ENCODE measurements around the gene IER3.
"Not testable (repeated sequence)": the region's sequence is repeated elsewhere in the genome, so short reads cannot be mapped to it uniquely, and the experiment has no call there.

IER3 gene

DNA sequence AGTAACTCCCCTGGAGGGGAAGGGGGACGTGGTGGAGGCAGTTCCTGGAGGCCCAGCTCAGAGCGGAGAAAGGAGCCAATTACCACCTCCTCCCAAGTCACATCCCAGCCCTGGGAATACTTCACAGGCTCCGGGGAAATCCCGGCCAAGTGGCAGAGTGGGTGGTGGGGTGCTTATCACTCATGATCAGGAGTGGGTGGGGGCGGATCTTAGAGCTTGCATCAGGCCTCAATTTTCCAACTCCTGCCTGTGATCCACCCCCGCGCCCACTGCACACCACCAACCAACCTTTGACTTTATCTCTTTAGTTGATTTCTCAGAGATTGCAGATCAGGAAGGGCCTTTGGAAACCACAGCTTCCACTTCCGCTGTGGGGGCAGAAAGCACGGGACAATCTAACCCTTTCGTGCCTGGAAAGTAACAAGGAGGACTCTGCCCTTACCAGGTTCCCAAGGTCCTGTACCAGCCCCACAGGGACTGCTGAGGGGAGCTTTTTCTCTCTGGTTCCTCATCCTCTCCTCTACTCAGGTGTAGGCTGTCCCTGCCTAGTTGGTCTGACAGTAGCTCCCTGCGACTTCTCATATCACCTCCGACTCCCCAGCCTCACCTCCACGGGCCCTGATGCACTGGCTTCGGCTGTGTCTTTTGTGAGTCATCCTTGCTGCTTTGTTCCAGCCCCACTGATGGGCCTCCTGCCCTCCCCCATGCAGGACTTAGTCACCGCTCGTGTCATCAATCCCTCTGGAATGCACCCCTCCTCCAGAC is 24.9 kb upstream of the IER3 start:
- in situ Hi-C loops (cut with MboI; ENCODE audit: low sequenced_read_pairs) = no loop called here

DNA sequence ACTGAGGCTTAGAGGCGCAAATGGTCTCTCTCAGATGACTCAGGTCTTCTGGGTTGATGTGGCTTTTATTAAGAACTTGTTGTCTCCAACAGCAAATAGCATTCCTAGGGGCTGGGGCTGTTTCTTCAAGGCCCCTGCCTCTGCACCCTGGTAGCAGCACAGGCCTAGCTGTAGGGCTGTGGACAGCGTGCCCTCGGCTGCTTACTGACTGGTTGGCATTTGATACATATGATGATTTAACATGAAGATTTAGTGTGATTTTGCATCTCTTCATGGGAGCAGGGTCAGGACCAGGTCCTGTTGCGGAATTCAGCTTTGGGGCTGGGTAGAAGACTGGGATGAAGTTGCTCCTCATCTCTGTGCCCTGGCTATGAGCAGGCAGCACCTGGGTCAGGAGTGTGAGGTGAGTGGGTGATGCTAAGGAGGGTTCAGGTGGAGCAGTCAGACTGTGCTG is 24.3 kb upstream of the IER3 start:
- in situ Hi-C loops (cut with MboI; ENCODE audit: low sequenced_read_pairs) = no loop called here

DNA sequence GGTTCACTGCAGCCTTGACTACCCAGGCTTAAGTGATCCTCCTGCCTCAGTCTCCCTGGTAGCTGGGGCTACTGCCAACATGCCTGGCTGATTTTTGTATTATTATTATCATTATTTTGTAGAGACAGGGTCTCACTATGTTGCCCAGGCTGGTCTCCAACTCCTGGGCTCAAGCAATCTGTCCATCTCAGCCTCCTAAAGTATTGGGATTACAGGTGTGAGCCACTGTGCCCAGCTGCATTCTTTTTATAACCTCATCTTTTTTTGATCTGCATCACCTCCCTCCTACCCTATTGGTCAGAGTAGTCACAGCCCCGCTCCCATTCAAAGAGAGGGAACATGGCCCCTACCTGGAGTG is 23.6 kb upstream of the IER3 start:
- in situ Hi-C loops (cut with MboI; ENCODE audit: low sequenced_read_pairs) = no loop called here

DNA sequence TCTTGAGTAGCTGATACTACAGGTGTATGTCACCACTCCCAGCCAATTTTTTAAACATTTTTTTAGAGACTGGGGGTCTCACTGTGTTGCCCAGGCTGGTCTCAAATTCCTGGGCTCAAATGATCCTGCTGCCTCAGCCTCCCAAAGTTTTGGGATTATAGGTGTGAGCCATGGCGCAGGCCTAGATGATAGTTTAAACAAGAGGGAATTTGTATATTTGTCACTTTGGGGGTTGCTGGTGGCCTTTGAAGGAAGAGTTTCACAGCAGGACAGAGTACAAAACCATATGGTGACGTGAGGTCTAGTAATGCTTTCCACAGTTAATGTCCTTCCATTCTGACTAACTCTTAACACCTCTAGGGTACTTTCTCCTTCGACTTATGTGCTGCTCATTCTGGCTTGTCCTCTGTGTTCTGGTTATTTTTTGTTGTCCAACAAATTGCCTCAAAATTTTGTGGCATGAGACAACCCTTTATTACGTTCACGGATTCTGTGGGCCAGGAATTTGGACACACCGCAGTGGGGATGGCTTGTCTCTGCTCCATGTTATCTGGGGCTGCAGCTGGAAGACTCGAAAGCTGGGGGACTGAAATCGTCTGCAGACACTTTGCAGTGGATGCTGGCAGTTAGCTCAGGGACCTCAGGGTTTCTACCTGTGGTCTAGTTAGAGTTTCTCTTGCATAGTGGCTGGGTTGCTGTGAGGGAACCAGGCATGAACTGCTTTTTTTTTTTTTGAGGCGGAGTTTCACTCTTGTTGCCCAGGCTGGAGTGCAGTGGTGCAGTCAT is 23.0 kb upstream of the IER3 start:
- in situ Hi-C loops (cut with MboI; ENCODE audit: low sequenced_read_pairs) = no loop called here

DNA sequence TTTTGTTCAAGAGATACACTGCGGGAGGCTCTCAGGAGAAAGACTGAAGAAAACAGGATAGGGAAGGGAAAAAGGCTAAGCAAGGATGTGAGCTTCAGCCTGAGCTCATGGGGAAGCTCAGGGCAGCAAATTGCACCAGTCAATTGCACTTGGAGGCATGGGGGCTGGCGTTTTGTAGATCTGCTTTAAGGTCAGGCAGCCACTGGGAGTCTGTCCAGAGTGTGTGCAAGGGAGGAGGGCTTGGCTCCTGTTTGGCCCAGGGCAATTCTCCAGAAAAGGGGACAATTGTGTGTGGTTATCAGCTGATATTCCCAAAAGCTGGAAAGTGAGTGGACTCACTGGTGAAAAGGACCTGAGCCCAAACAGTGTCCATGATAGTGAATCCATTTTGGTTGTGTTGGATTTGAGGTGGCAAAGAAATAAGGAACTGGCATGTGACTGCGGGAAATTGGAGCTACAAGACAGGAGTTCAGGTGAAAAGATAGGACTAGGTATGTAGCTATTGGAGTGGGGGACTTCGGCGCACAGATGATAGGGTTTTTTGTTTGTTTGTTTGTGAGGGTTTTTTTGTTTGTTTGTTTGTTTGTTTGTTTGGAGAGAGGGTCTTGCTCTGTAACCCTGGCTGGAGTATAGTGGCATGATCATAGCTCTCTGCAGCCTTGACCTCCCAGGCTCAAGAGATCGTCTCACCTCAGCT is 22.3 kb upstream of the IER3 start:
- in situ Hi-C loops (cut with MboI; ENCODE audit: low sequenced_read_pairs) = no loop called here

DNA sequence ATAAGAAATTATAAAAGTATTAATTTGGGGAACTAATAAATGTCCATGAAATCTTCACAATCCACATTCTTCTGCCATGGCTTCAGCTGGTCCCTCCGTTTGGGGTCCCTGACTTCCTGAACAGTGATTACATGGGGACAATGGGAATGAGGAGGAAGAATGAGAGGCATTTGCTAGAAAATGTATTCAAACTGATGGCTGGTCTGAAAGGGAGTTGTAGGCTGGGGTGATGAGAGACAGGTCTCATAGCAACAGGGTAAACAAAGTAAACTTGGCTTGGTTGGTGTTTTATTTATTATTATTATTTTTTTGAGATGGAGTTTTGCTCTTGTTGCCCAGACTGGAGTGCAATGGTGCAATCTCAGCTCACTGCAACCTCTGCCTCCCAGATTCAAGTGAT is 21.1 kb upstream of the IER3 start:
- in situ Hi-C loops (cut with MboI; ENCODE audit: low sequenced_read_pairs) = not testable (repeated sequence)

DNA sequence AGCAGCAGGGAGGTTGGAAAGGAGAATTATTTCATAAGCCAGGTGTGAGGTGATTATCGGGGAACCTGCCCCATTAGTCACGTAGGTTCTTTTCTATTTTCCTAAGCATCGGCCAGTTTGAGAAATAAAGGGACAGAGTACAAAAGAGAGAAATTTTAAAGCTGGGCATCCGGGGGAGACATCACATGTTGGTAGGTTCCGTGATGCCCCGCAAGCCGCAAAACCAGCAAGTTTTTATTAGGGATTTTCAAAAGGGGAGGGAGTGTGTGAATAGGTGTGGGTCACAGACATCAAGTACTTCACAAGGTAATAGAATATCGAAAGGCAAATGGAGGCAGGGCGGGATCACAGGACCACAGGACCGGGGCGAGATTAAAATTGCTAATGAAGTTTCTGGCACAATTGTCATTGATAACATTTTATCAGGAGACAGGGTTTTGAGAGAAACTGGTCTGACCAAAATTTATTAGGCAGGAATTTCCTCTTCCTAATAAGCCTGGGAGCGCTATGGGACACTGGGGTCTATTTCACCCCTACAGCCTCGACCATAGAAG is 20.2 kb upstream of the IER3 start:
- in situ Hi-C loops (cut with MboI; ENCODE audit: low sequenced_read_pairs) = not testable (repeated sequence)

DNA sequence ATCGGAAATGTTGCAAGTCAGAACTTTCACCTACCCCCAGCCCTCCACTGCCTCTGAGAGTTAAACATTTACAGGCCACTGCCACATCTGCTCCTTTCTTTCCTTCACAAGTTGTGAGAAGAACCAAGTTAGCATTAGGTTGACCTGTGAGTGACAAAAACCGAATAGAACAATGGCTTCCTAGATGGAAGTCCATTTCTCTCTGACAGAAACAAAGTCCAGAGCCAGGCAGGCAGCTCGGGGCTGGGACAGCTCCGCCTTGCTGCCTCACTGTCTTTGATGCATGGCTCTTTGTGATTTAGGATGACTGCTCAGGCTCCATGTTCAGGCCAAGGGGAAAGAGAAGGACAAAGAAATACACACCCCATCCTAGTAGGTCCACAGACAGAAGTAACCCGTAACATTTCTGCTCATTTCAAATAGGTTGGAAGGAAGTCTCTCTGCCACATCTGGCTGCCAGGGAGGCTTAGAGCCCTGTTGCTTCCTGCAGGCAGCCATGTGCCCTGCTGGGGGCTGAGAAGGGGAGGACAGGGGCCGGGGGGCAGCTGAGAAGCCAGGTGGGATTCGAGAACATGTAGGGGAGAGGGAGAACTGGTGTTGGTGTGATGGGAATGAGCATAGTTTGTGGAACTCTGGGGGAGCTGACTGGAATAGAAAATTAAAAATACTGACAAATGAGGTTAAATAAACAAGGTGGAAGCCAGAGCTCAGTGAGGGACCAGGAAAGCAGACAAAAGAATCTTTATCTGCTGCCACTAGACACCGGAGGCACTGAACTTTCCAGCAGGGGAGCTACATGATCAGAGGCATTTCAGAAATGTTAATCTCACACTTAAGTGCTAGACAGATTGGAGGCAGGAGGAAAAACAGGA is 19.5 kb upstream of the IER3 start:
- in situ Hi-C loops (cut with MboI; ENCODE audit: low sequenced_read_pairs) = no loop called here

DNA sequence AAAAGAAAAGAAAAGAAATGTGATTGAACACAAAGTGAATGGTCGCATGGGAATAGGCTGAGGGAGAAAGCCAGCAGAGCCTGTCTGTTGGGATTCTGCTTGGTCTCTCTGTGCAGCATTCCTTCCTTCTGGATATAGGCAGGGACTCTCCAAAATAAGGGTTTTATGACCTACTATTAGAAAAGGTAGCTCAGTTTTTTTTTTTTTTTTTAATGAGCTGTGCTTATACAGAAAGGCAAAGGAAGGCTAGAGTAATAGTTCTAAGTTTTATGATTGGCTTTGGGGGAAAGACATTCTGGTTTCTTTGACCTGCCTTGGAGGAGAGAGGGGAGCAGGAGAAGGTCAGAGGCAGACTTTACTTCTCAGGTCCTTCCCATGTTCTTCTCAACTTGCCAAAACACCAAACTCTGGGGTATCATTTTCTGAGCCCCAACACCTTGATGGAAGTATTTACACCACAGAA is 18.8 kb upstream of the IER3 start:
- in situ Hi-C loops (cut with MboI; ENCODE audit: low sequenced_read_pairs) = no loop called here

DNA sequence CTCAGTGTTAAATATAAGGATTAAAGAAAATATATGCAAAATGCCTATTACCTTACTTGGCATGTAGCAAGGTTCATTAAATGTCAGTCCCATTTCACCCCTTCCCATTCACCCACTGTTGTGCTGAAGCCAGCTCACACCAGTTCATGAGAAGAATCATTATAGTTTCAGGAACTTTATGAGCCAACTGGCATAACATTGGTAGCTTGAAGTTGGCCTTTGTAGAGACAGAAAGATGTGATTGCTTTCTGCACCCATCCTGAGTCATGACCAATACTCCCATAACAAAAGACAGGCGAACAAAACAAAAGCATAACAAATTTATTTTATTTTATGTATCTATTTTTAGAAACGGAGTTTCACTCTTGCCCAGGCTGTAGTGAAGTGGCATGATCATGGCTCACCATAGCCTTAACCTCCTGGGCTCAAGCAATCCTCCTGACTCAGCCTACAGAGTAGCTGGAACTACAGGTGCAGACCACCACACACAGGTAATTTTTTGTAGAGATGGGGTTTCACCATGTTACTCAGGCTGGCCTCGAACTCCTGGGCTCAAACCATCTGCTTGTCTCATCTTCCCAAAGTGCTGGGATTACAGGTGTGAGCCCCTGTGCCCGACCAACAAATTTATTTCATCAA is 17.6 kb upstream of the IER3 start:
- in situ Hi-C loops (cut with MboI; ENCODE audit: low sequenced_read_pairs) = no loop called here

DNA sequence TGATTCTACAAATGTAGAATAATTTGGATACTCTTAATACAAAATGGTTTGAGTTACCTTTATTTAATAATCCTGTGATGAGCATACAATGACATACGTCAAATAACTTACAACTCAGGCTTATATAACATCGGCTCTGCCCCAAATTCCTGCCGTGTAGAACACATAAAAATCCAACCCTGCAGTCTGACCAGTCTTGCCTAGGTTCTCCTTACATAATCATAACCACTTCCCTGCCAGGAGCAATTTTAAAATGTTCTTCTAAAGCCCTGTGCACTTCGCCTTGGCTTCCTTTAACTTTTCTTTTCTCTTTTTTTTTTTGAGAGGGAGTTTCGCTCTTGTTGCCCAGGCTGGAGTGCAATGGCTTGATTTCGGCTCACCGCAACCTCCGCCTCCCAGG is 16.2 kb upstream of the IER3 start:
- in situ Hi-C loops (cut with MboI; ENCODE audit: low sequenced_read_pairs) = no loop called here

DNA sequence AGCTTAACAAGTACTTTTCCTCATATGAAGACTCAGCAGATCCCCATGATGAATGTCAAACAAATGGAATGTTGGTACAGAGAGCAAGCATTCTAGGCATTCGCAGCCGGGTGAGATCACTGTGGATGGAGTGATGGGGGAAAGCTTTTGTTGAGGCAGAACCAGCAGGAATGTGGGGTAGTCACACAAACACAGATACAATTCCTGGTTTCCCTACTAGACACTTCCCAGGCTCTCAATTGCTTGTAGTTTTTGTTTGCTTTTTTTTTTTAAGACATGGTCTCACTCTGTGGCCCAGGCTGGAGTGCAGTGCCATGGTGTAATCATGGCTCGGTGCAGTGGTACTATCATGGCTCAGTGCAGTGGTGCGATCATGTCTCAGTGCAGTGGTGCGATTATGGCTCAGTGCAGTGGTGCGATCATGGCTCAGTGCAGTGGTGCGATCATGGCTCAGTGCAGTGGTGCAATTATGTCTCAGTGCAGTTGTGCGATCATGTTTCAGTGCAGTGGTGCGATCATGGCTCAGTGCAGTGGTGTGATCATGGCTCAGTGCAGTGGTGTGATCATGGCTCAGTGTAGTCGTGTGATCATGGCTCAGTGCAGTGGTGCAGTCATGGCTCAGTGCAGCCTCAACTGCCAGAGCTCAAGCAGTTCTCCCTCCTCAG is 15.4 kb upstream of the IER3 start:
- in situ Hi-C loops (cut with MboI; ENCODE audit: low sequenced_read_pairs) = no loop called here

DNA sequence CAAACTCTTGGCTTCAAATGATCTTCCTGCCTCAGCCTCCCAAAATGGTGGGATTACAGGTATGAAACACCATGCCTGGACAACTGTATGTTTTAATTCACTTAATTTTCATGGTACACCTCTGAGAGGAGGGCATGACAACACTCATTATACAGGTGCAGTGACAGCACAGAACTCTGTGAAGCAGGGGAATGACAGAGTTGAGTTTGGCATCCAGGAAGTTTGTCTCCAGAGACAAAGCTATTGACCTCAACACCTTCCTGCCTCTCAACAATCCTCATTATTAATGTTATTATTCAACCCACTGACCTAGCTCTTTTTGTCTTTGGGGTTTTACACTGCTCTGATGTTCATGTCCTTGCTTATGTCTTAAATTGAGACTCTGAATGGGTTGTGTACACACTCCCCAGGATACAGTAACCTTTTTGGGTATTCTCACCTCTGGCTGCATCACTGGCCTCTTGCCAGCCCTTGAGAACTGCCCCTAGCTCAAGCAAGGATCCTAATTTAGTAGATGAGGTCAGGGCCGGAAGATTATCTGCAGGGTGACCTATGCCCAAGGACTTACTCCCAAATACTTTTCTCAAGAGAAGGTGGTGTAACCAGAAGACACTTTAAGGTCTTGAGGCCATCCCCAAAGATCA is 13.0 kb upstream of the IER3 start:
- in situ Hi-C loops (cut with MboI; ENCODE audit: low sequenced_read_pairs) = no loop called here

DNA sequence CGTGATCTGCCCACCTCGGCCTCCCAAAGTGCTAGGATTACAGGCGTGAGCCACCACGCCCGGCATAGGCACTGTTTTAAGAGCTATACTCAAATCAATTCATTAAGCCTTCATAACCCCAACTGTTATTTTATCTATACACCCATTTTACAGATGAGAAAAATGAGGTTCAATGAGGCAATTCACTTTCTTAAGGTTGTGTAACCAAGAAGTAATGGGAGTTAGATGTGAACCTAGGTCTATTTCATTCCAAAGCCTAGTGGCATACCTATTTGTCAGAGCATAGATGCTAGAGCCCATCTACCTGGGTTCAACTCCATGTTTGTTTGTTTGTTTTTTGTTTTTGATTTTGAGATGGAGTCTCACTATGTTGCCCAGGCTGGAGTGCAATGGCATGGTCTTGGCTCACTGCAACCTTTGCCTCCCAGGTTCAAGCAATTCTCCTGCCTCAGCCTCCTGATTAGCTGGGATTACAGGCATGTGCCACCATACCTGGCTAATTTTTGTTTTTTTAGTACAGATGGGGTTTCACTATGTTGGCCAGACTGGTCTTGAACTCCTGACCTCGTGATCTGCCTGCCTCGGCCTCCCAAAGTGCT is 12.2 kb upstream of the IER3 start:
- in situ Hi-C loops (cut with MboI; ENCODE audit: low sequenced_read_pairs) = not testable (repeated sequence)

DNA sequence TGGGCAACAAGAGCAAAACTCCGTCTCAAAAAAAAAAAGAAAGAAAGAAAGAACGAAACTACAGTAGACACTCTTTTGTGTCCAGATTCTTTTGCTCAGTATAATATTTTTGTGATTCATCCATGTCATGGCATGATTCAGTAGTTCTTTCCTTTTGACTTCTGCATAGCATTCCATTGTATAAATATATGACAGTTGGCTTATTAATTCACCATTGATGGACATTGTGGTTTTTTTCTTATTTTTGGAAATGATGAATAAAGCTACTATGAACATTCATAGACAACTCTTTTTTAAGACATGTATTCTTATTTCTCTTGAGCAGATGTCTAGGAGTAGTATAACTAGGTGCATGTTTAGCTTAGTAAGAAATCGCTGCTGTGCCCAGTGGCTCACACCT is 10.3 kb upstream of the IER3 start:
- in situ Hi-C loops (cut with MboI; ENCODE audit: low sequenced_read_pairs) = no loop called here

DNA sequence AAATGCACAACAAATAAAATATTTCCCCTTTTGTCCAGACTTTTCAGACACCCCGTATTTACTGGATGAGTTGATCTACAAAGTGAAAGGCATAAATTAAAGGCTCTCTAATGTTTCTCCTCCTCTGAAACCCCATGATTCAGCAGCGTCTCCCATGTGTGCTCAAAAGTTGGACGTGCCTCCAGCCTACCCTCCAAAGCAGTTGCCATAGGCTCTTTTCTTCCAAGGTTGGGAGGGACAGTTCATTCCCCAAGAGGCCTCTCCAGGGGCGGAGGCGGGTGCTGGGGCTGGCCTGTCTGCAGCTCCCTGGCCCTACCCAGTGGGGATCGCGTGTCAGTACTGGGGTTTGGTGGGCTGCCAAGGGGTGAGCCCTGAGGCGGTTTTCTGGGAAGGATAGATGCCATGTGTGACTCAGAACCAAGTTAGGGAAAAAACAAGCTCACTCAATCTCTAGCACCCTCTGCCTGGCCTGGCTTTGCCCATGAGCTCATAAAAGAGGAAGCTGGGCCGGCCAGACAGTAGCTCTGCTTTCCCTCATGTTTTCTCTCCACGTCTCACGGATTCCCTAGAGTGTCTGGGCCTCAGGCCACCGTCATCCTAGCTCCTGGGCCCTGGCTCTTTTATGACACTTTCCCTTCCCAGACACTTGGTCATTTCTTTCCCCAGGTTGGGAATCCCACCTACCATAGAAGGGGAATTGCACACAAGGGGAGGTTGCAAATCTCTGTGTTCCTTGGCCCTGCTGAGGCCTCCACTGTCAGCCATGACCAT is 8.0 kb upstream of the IER3 start:
- in situ Hi-C loops (cut with MboI; ENCODE audit: low sequenced_read_pairs) = no loop called here

DNA sequence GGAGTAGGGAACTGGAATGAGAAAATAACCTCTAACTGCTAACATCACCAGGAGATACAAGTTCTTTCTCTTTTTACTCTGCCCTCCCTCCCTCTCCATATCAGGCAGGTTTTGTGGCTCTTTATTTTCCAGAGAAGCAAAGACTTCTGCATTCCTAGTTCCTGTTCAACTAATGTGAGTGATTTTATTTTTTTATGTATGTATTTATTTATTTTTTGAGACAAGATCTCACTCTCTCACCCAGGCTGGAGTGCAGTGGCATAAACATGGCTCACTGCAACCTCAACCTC is 6.0 kb upstream of the IER3 start:
- in situ Hi-C loops (cut with MboI; ENCODE audit: low sequenced_read_pairs) = no loop called here

All from HL-60/S4 treated with retinoic acid at 250 ng/mL for 4 days and 3 days (cell line).